Liver (tissue), 3 donors: ENCODE measurements around the gene CIBAR2.

ENCODE experiments used
- FOXA1 ChIP-seq: IDR thresholded peaks from 2 replicates; pipeline ENCODE4 v1.6.1; 2016; ENCODE audit warnings: antibody characterized with exemption
- JUND ChIP-seq, 2 donors: IDR thresholded peaks; 2 replicates each; pipeline ENCODE4 v1.6.1; 2016; ENCODE audit warnings: antibody characterized with exemption in 2 of 2
- TAF1 ChIP-seq: conservative IDR thresholded peaks from 2 replicates; pipeline ENCODE4 v1.6.1; 2016; ENCODE audit warnings: antibody characterized with exemption, mild to moderate bottlenecking
- TF ChIP-seq, protein P1 (sequence below): fragments of 150-350 bp; IDR thresholded peaks from 2 replicates; pipeline ENCODE4 v1.5.1; 2017; ENCODE audit warnings: improper control_type of control experiment, low read depth, low read length; ENCODE audit not compliant: missing input control
- TF ChIP-seq, protein P2 (sequence below): IDR thresholded peaks from 2 replicates; pipeline ENCODE4 v1.6.1; 2016; ENCODE audit warnings: antibody characterized with exemption, mild to moderate bottlenecking
- donor health status: healthy.
- donor health status: healthy.

DNA sequence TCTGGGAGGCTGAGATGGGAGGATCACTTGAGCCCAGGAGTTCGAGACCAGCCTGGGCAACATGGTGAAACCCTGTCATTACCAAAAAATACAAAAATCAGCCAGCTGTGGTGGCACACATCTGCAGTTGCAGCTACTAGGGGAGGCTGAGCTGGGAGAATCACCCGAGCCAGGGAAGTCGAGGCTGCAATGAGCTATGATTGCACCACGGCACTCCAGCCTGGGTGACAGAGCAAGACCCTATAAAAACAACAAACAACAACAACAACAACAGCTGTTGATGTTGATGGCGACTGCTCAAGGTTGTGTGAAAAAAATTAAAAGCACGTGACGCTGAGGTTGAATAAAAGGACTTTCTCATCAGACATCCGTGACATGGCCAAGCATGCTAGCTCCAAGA, 40.8 kb upstream of the CIBAR2 start:
- TF ChIP-seq, protein P1, sequence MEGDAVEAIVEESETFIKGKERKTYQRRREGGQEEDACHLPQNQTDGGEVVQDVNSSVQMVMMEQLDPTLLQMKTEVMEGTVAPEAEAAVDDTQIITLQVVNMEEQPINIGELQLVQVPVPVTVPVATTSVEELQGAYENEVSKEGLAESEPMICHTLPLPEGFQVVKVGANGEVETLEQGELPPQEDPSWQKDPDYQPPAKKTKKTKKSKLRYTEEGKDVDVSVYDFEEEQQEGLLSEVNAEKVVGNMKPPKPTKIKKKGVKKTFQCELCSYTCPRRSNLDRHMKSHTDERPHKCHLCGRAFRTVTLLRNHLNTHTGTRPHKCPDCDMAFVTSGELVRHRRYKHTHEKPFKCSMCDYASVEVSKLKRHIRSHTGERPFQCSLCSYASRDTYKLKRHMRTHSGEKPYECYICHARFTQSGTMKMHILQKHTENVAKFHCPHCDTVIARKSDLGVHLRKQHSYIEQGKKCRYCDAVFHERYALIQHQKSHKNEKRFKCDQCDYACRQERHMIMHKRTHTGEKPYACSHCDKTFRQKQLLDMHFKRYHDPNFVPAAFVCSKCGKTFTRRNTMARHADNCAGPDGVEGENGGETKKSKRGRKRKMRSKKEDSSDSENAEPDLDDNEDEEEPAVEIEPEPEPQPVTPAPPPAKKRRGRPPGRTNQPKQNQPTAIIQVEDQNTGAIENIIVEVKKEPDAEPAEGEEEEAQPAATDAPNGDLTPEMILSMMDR = no peak
- TF ChIP-seq, protein P2, sequence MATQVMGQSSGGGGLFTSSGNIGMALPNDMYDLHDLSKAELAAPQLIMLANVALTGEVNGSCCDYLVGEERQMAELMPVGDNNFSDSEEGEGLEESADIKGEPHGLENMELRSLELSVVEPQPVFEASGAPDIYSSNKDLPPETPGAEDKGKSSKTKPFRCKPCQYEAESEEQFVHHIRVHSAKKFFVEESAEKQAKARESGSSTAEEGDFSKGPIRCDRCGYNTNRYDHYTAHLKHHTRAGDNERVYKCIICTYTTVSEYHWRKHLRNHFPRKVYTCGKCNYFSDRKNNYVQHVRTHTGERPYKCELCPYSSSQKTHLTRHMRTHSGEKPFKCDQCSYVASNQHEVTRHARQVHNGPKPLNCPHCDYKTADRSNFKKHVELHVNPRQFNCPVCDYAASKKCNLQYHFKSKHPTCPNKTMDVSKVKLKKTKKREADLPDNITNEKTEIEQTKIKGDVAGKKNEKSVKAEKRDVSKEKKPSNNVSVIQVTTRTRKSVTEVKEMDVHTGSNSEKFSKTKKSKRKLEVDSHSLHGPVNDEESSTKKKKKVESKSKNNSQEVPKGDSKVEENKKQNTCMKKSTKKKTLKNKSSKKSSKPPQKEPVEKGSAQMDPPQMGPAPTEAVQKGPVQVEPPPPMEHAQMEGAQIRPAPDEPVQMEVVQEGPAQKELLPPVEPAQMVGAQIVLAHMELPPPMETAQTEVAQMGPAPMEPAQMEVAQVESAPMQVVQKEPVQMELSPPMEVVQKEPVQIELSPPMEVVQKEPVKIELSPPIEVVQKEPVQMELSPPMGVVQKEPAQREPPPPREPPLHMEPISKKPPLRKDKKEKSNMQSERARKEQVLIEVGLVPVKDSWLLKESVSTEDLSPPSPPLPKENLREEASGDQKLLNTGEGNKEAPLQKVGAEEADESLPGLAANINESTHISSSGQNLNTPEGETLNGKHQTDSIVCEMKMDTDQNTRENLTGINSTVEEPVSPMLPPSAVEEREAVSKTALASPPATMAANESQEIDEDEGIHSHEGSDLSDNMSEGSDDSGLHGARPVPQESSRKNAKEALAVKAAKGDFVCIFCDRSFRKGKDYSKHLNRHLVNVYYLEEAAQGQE = no peak
- TF ChIP-seq TAF1 (no peak), FOXA1 (no peak), JUND (IDR thresholded peaks at IDR 0.05) (no peak)
